ENCODE measurements around the gene IL20RB.

IL20RB gene

GRCh38 chr3:137050281-137050680, 92.5 kb downstream of the IL20RB start:
- no peak overlapping the region for H3K27ac ChIP-seq (ENCODE audit: low read length)
- no peaks in the 10 kb centered on the region for H3K9me3 ChIP-seq (ENCODE audit: control insufficient read depth, low read depth, low read length)
- no peak overlapping the region for H3K9ac ChIP-seq (ENCODE audit: low read length)
- H3K4me1 ChIP-seq (ENCODE audit: control insufficient read depth, low read depth, low read length) = peaks cover 9% of the 10 kb centered on the region
- no peaks in the 10 kb centered on the region for H3K27me3 ChIP-seq (ENCODE audit: control insufficient read depth, insufficient read depth, low read length)
- no peaks in the 10 kb centered on the region for H3K36me3 ChIP-seq (ENCODE audit: control insufficient read depth, low read depth, low read length)
- H3K4me3 ChIP-seq (ENCODE audit: low read length) = no peak overlapping the region

GRCh38 chr3:137052298-137052697, 94.5 kb downstream of the IL20RB start:
- H3K4me3 ChIP-seq (ENCODE audit: low read length) = no peak overlapping the region
- H3K27ac ChIP-seq (ENCODE audit: low read length) = no peak overlapping the region
- no peaks in the 10 kb centered on the region for H3K36me3 ChIP-seq (ENCODE audit: control insufficient read depth, low read depth, low read length)
- no peaks in the 10 kb centered on the region for H3K9me3 ChIP-seq (ENCODE audit: control insufficient read depth, low read depth, low read length)
- H3K27me3 ChIP-seq (ENCODE audit: control insufficient read depth, insufficient read depth, low read length) = no peaks in the 10 kb centered on the region
- H3K9ac ChIP-seq (ENCODE audit: low read length) = no peak overlapping the region
- H3K4me1 ChIP-seq (ENCODE audit: control insufficient read depth, low read depth, low read length) = peaks cover 3% of the 10 kb centered on the region
